ENCODE measurements around the gene HESX1.

- TF ChIP-seq CTCF (IDR thresholded peaks at IDR 0.05; ENCODE audit: low read depth, low read length, missing input control), result no peak
- TF ChIP-seq YY1 (IDR thresholded peaks at IDR 0.05), result no peak
- TF ChIP-seq REST (IDR thresholded peaks at IDR 0.05), result no peak
These were observed at the start of gene HESX1 for GRCh38 chr3:57199895-57200297.

Data from liver (tissue), 2 donors.